A549 (cell line): ENCODE results near the gene WDFY2.

Source experiments
- POLR2A ChIP-seq: IDR thresholded peaks from 2 replicates; pipeline ENCODE4 v1.6.1; 2012; ENCODE audit warnings: mild to moderate bottlenecking, low read length
- RAD21 ChIP-seq, 2 experiments: fragments of >200 bp in 1 of 2; sonication (Bioruptor Twin) in 1 of 2; formaldehyde crosslinking in 1 of 2; IDR thresholded peaks in 1 of 2; conservative IDR thresholded peaks in 1 of 2; 2 replicates in 1 of 2; 3 replicates in 1 of 2; pipeline ENCODE4 v1.6.1; 2012 to 2018; ENCODE audit warnings: inconsistent platforms in 1 of 2
- RCOR1 ChIP-seq: fragments of 150-350 bp; IDR thresholded peaks from 2 replicates; pipeline ENCODE4 v1.6.1; 2014; ENCODE audit warnings: antibody characterized with exemption, low read length, low read depth

DNA sequence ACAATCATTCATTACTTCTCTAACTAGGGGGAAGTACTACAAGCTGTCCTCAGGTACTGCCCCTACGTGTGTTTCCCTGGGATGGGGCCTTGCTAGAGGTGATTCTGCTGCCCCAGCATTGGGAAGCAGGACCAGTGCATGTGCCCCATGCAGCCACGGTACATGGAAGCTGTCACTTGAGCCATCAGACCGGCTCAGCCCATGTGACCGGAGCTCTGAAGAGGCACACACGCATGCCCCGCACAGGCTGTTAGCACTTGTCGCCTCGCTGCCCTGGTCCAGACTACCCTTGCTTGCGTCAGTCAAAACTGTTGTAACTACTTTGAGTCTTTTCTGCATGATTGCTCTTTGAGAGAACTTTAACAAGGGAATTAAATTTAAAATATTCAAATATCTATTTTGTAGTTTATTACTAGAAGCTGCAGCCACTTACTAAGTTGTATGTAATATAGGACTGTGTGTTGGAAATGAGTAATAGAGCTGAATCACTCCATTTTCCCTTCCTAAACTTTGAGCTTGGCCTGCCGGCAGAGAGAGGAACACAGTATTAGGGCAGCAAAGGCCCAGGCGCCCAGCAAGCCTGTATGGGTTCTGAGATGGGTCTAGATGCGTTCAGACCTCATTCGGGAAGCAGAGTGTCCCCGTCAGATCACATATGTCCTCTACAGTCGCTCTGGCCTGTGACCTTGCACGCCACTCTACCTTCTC, 177.5 kb downstream of the WDFY2 start:
- TF ChIP-seq POLR2A (no peak), RAD21 (conservative IDR thresholded peaks at IDR 0.05 in 1 of 2, IDR thresholded peaks at IDR 0.05 in 1 of 2) (no peak), RCOR1 (no peak)
